Activated naive CD8-positive, alpha-beta T cell treated with anti-CD3 and anti-CD28 coated beads, Interleukin-2, amount 50 U/mL, for 24 hours (primary cell): ENCODE results near the gene LRP1B.

Source experiments
- ATAC-seq: fragments of 150-1000 bp; cut with Tn5 transposase; one replicate; pipeline ENCODE4 v1.10.0; 2021
- DNase-seq: peaks from one replicate; pipeline ENCODE4 v3.0.0; 2021
- H3K27ac Mint-ChIP-seq: one replicate; pipeline ENCODE4 v1.8.0; 2021; ENCODE audit warnings: mild to moderate bottlenecking, mixed read lengths
- H3K27me3 Mint-ChIP-seq: one replicate; pipeline ENCODE4 v1.8.0; 2021; ENCODE audit warnings: mixed read lengths
- H3K36me3 Mint-ChIP-seq: one replicate; pipeline ENCODE4 v1.8.0; 2021; ENCODE audit warnings: low read depth, mixed read lengths
- H3K4me1 Mint-ChIP-seq: one replicate; pipeline ENCODE4 v1.8.0; 2021; ENCODE audit warnings: mixed read lengths
- H3K4me3 Mint-ChIP-seq: one replicate; pipeline ENCODE4 v1.8.0; 2021; ENCODE audit warnings: mild to moderate bottlenecking, moderate library complexity, mixed read lengths
- H3K9me3 Mint-ChIP-seq: one replicate; pipeline ENCODE4 v1.8.0; 2021; ENCODE audit warnings: mixed read lengths

LRP1B gene

DNA sequence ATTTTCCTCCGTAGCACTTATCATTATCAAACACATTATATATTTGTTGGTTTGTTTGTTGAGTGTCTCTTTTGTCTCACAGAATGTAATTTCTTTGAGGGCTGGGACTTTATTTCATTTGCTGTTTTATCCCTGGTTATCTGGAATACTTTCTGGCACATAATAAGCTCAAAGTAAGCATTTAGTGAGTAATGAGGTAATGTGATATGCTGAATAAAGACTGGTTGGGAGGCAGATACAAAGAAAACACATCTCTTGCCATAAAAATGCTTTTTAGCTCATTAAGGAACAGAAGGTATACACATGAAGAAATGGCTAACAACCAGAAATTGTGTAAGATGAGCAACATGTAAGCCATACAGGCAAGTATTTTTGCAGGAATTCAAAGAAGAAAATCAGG is 1411.8 kb downstream of the LRP1B start:
- Mint-ChIP-seq H3K4me3 (no peak overlapping the region), H3K9me3 (peaks cover 11% of the 10 kb centered on the region), H3K27ac (no peak overlapping the region), H3K27me3 (no peaks in the 10 kb centered on the region), H3K36me3 (no peaks in the 10 kb centered on the region), H3K4me1 (no peaks in the 10 kb centered on the region)
- DNase-seq = no peak
- no peak for ATAC-seq

DNA sequence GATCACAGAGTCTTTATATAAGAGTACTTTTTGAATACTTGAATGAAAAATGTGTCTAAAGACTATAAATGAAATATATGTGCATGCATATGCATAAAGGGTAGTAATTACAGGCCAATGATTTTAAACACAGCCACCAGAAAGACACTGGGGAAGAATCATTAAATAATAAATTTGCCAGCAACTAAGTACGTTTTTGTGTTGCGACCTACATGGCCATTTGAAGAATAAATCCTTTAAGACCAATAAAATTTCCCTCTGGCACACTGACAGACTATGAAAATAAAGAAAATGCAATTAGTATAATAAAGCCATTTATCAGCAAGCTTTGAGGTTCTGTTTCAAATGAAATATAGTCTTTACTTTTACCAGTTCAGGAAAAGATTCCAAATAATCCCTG is 1413.3 kb downstream of the LRP1B start:
- H3K27me3 Mint-ChIP-seq = no peaks in the 10 kb centered on the region
- DNase-seq = no peak
- no peak for ATAC-seq
- no peaks in the 10 kb centered on the region for H3K36me3 Mint-ChIP-seq
- H3K27ac Mint-ChIP-seq = no peak overlapping the region
- no peak overlapping the region for H3K4me3 Mint-ChIP-seq
- peaks cover 12% of the 10 kb centered on the region for H3K9me3 Mint-ChIP-seq
- no peaks in the 10 kb centered on the region for H3K4me1 Mint-ChIP-seq

DNA sequence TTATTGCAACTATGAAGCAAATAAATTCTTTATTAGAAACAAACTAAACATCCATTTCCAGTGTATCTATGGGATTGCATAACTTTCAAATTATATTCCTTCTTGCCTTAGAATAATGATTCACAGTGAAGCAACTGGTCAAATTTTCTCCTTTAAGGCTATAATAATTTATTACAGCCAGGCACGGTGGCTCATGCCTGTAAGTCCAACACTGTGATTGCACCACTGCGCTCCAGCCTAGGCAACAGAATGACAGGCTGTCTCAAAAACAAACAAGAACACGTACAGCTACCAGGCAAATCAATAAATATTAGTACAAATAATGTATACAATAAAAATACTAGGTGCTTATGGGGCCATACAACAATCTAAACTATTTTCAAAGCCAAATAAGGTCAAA is 1416.2 kb downstream of the LRP1B start:
- peaks cover 12% of the 10 kb centered on the region for H3K9me3 Mint-ChIP-seq
- H3K36me3 Mint-ChIP-seq = no peaks in the 10 kb centered on the region
- H3K27ac Mint-ChIP-seq = no peak overlapping the region
- no peaks in the 10 kb centered on the region for H3K27me3 Mint-ChIP-seq
- ATAC-seq (no peak), DNase-seq (no peak)
- H3K4me3 Mint-ChIP-seq = no peak overlapping the region
- H3K4me1 Mint-ChIP-seq = no peaks in the 10 kb centered on the region

GRCh38 chr2:140711867-140712266 is 1418.9 kb downstream of the LRP1B start:
- no peaks in the 10 kb centered on the region for H3K4me1 Mint-ChIP-seq
- ATAC-seq = no peak
- H3K36me3 Mint-ChIP-seq = no peaks in the 10 kb centered on the region
- peaks cover 11% of the 10 kb centered on the region for H3K9me3 Mint-ChIP-seq
- DNase-seq = no peak
- no peak overlapping the region for H3K4me3 Mint-ChIP-seq
- no peak overlapping the region for H3K27ac Mint-ChIP-seq
- no peaks in the 10 kb centered on the region for H3K27me3 Mint-ChIP-seq

DNA sequence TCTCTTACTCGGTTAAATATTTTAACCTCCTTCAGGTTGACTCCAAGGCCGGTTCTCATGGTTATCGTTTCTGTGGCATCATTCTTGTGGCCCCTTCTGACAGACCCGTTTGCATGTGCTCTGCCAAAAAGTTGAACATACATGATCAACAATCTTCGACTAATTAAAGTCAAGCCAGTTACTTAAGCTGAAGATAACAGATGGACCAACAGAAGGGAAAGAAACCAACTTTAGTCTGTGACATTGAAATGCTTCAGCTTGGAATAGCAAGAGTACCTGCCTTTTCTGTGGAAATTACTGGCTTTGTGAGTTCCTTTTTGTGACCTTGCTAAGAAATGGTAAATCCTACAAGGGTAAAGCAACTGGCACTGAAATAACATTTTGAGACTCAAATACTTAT is 1429.1 kb downstream of the LRP1B start:
- H3K9me3 Mint-ChIP-seq = no peaks in the 10 kb centered on the region

GRCh38 chr2:140698636-140699035 is 1432.2 kb downstream of the LRP1B start:
- Mint-ChIP-seq H3K27me3 (no peaks in the 10 kb centered on the region), H3K27ac (no peak overlapping the region), H3K4me1 (no peaks in the 10 kb centered on the region), H3K9me3 (no peaks in the 10 kb centered on the region), H3K36me3 (no peaks in the 10 kb centered on the region), H3K4me3 (no peak overlapping the region)
- ATAC-seq = no peak
- no peak for DNase-seq

More for the DNA sequence above, 1429.1 kb downstream of the LRP1B start:
- Mint-ChIP-seq H3K27ac (no peak overlapping the region), H3K4me1 (no peaks in the 10 kb centered on the region), H3K4me3 (no peak overlapping the region), H3K36me3 (no peaks in the 10 kb centered on the region), H3K27me3 (no peaks in the 10 kb centered on the region)
- ATAC-seq = no peak
- DNase-seq = no peak

GRCh38 chr2:140696449-140696848 is 1434.4 kb downstream of the LRP1B start:
- Mint-ChIP-seq H3K4me1 (no peaks in the 10 kb centered on the region), H3K36me3 (no peaks in the 10 kb centered on the region), H3K27ac (no peak overlapping the region), H3K4me3 (no peak overlapping the region), H3K27me3 (no peaks in the 10 kb centered on the region), H3K9me3 (no peaks in the 10 kb centered on the region)
- DNase-seq = no peak
- no peak for ATAC-seq

DNA sequence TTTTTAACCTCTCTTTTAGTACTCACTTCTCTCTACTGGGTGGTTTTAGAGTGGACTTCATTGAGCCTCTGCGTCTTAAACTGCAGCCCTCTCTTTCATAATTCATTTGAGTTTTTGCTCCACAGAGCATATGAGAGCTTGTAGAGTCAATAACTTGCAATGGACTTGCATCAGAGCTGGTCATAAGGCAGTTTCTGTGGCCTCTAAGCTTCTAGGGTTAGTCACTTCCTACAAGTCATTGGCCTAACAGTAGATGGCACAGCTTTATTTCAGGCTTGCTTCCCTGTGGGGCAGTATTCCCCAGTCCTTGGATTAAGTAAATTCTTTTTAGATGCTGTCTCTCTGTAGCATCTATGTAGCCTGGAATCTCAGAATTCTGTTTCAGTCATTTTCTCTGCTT is 1435.7 kb downstream of the LRP1B start:
- no peak overlapping the region for H3K4me3 Mint-ChIP-seq
- ATAC-seq (no peak), DNase-seq (no peak)
- H3K27ac Mint-ChIP-seq = no peak overlapping the region
- H3K4me1 Mint-ChIP-seq = no peaks in the 10 kb centered on the region
- no peaks in the 10 kb centered on the region for H3K36me3 Mint-ChIP-seq
- H3K9me3 Mint-ChIP-seq = no peaks in the 10 kb centered on the region
- H3K27me3 Mint-ChIP-seq = no peaks in the 10 kb centered on the region

DNA sequence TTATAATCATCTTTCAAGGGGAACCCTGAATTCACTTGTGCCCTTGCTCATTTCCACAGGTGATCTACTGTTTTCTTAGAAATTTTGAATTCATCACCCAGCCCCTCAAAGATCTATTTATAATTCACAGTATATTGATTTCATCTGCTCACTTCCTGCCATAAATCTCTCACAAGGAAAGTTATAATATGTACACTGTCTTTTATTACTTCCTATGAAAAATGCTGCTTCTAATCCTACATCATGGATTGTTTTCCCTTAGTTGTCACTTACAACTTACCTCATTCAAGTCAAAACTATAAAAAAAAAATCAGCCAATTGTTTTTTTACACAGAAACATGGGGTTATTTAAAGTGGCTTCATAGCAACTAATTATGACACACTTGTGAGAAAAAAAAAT is 1443.0 kb downstream of the LRP1B start:
- Mint-ChIP-seq H3K4me3 (no peak overlapping the region), H3K4me1 (no peaks in the 10 kb centered on the region), H3K9me3 (peaks cover 13% of the 10 kb centered on the region), H3K36me3 (no peaks in the 10 kb centered on the region), H3K27ac (no peak overlapping the region), H3K27me3 (no peaks in the 10 kb centered on the region)
- ATAC-seq = no peak
- DNase-seq = no peak

- H3K4me3 Mint-ChIP-seq = no peak overlapping the region
- no peak overlapping the region for H3K27ac Mint-ChIP-seq
- no peak for ATAC-seq
- H3K27me3 Mint-ChIP-seq = no peaks in the 10 kb centered on the region
- H3K9me3 Mint-ChIP-seq = peaks cover 19% of the 10 kb centered on the region
- no peaks in the 10 kb centered on the region for H3K4me1 Mint-ChIP-seq
- DNase-seq = no peak
- H3K36me3 Mint-ChIP-seq = no peaks in the 10 kb centered on the region
These were observed 1447.2 kb downstream of the LRP1B start for GRCh38 chr2:140683658-140684057.

GRCh38 chr2:140680862-140681261 is 1450.0 kb downstream of the LRP1B start:
- no peak for ATAC-seq
- H3K36me3 Mint-ChIP-seq = no peaks in the 10 kb centered on the region

DNA sequence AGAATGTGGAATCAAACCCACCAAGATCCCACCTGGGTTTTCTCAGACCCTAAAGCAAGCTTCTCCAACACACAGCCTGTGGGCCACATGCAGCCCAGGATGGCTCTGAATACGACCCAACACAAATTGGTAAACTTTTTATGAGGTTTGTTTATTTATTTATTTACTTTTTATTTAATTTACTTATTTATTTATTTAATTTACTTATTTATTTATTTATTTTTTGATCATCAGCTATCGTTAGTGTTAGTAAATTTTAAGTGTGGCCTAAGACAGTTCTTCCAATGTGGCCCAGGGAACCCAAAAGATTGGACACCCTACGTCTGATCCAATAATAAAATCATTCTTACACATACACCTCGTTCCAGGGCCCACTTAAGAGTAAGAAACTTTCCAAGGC is 1451.1 kb downstream of the LRP1B start:
- Mint-ChIP-seq H3K4me3 (no peak overlapping the region), H3K36me3 (no peaks in the 10 kb centered on the region), H3K27me3 (no peaks in the 10 kb centered on the region), H3K27ac (no peak overlapping the region), H3K4me1 (no peaks in the 10 kb centered on the region), H3K9me3 (peaks cover 6% of the 10 kb centered on the region)
- ATAC-seq = no peak
- no peak for DNase-seq

More at GRCh38 chr2:140680862-140681261, 1450.0 kb downstream of the LRP1B start:
- Mint-ChIP-seq H3K27ac (no peak overlapping the region), H3K9me3 (peaks cover 7% of the 10 kb centered on the region), H3K4me1 (no peaks in the 10 kb centered on the region), H3K27me3 (no peaks in the 10 kb centered on the region), H3K4me3 (no peak overlapping the region)
- DNase-seq = no peak

GRCh38 chr2:140669911-140670310 is 1460.9 kb downstream of the LRP1B start:
- no peaks in the 10 kb centered on the region for H3K27me3 Mint-ChIP-seq
- no peaks in the 10 kb centered on the region for H3K4me1 Mint-ChIP-seq
- H3K36me3 Mint-ChIP-seq = no peaks in the 10 kb centered on the region
- H3K27ac Mint-ChIP-seq = no peak overlapping the region
- H3K9me3 Mint-ChIP-seq = peaks cover 7% of the 10 kb centered on the region
- H3K4me3 Mint-ChIP-seq = no peak overlapping the region
- ATAC-seq = no peak
- DNase-seq = no peak

- Mint-ChIP-seq H3K27me3 (no peaks in the 10 kb centered on the region), H3K4me1 (no peaks in the 10 kb centered on the region), H3K36me3 (no peaks in the 10 kb centered on the region), H3K9me3 (peaks cover 4% of the 10 kb centered on the region), H3K4me3 (no peak overlapping the region), H3K27ac (no peak overlapping the region)
- ATAC-seq (no peak), DNase-seq (no peak)
These were observed 1463.6 kb downstream of the LRP1B start for GRCh38 chr2:140667203-140667602.

DNA sequence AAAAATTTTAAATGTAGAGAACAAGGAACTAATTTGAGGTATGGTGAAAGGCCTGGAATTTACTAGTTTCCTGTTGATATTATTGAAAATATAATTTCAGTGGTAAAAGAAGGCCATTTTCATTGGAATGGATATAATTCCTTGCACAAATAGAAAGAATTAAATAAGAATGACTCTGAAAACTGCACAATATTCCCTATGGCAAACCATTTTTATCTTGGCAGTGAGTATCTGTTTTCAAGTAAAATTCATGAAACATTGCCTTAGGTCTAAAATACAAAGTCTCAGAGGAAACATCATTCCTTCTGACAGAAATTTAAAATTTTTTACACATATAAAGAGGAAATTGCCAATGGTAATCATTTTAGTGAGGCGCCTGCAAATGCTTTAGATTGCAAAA is 1468.3 kb downstream of the LRP1B start:
- Mint-ChIP-seq H3K27ac (no peak overlapping the region), H3K4me1 (no peaks in the 10 kb centered on the region), H3K36me3 (no peaks in the 10 kb centered on the region), H3K9me3 (no peaks in the 10 kb centered on the region), H3K4me3 (no peak overlapping the region), H3K27me3 (no peaks in the 10 kb centered on the region)
- DNase-seq (no peak), ATAC-seq (no peak)
